HepG2 (cell line): ENCODE measurements around the gene CSNK1G1. TPM values are rescaled to one million over a fixed set of nuclear protein-coding genes. Genes with fewer than 3 reads are reported as not detected.

Experiments used
- EZH2 ChIP-seq: conservative IDR thresholded peaks from 2 replicates; pipeline ENCODE4 v1.6.1; 2012; ENCODE audit warnings: mild to moderate bottlenecking, low read depth, low read length, moderate library complexity
- NFYB ChIP-seq: sonication (generic); formaldehyde crosslinking; IDR thresholded peaks from 2 replicates; pipeline ENCODE4 v1.4.0; 2020; ENCODE audit warnings: missing genetic modification reagents
- NR2F6 ChIP-seq, 2 experiments: IDR thresholded peaks; 2 replicates each; pipeline ENCODE4 v1.6.1; 2016; ENCODE audit warnings: antibody characterized with exemption in 1 of 2, mild to moderate bottlenecking in 1 of 2
- PRDM10 ChIP-seq: sonication (generic); formaldehyde crosslinking; IDR thresholded peaks from 2 replicates; pipeline ENCODE4 v1.4.0; 2020; ENCODE audit warnings: low read depth, missing genetic modification reagents
- RNF219 ChIP-seq: sonication (generic); formaldehyde crosslinking; IDR thresholded peaks from 2 replicates; pipeline ENCODE4 v1.5.0; 2020; ENCODE audit warnings: mild to moderate bottlenecking, missing genetic modification reagents
- SMARCC2 ChIP-seq: fragments of 450-650 bp; IDR thresholded peaks from 2 replicates; pipeline ENCODE4 v1.6.1; 2017; ENCODE audit warnings: antibody characterized with exemption, mild to moderate bottlenecking
- TCF7L2 ChIP-seq: IDR thresholded peaks from 2 replicates; pipeline ENCODE4 v1.6.1; 2011; ENCODE audit warnings: mild to moderate bottlenecking, low read depth, low read length, moderate library complexity
- TRIM22 ChIP-seq: fragments of 450-650 bp; IDR thresholded peaks from 2 replicates; pipeline ENCODE4 v1.6.1; 2017
- ZBTB25 ChIP-seq: IDR thresholded peaks from 2 replicates; pipeline ENCODE4 v1.6.1; 2018; ENCODE audit warnings: missing genetic modification reagents
- ZBTB34 ChIP-seq: sonication (generic); formaldehyde crosslinking; IDR thresholded peaks from 2 replicates; pipeline ENCODE4 v1.8.0; 2022; ENCODE audit warnings: mild to moderate bottlenecking, missing genetic modification reagents
- ZC3H4 ChIP-seq: sonication (generic); formaldehyde crosslinking; IDR thresholded peaks from 2 replicates; pipeline ENCODE4 v1.4.0; 2020; ENCODE audit warnings: missing genetic modification reagents, borderline replicate concordance
- ZKSCAN8 ChIP-seq: IDR thresholded peaks from 2 replicates; pipeline ENCODE4 v1.6.1; 2016; ENCODE audit warnings: borderline replicate concordance, missing genetic modification reagents, missing compliant biosample characterization
- ZNF234 ChIP-seq: sonication (generic); formaldehyde crosslinking; conservative IDR thresholded peaks from 2 replicates; pipeline ENCODE4 v1.5.1; 2020; ENCODE audit warnings: mild to moderate bottlenecking, missing genetic modification reagents
- ZNF264 ChIP-seq: sonication (generic); formaldehyde crosslinking; IDR thresholded peaks from 2 replicates; pipeline ENCODE4 v1.4.0; 2020; ENCODE audit warnings: missing genetic modification reagents
- ZNF432 ChIP-seq: sonication (generic); formaldehyde crosslinking; IDR thresholded peaks from 2 replicates; pipeline ENCODE4 v1.5.0; 2020; ENCODE audit warnings: missing genetic modification reagents, mild to moderate bottlenecking, borderline replicate concordance
- ZNF549 ChIP-seq: sonication (generic); formaldehyde crosslinking; IDR thresholded peaks from 2 replicates; pipeline ENCODE4 v1.5.0; 2020; ENCODE audit warnings: missing genetic modification reagents
- ZNF713 ChIP-seq: sonication (generic); formaldehyde crosslinking; IDR thresholded peaks from 2 replicates; pipeline ENCODE4 v1.4.0; 2020; ENCODE audit warnings: mild to moderate bottlenecking, missing genetic modification reagents
- ZNF776 ChIP-seq: sonication (generic); formaldehyde crosslinking; IDR thresholded peaks from 2 replicates; pipeline ENCODE4 v1.4.0; 2020; ENCODE audit warnings: mild to moderate bottlenecking, missing genetic modification reagents
- ZNF777 ChIP-seq: sonication (generic); formaldehyde crosslinking; IDR thresholded peaks from 2 replicates; pipeline ENCODE4 v1.4.0; 2020; ENCODE audit warnings: missing genetic modification reagents
- ZNF816 ChIP-seq: sonication (generic); formaldehyde crosslinking; IDR thresholded peaks from 2 replicates; pipeline ENCODE4 v1.8.0; 2022; ENCODE audit warnings: missing genetic modification reagents, mild to moderate bottlenecking, borderline replicate concordance
- ZSCAN25 ChIP-seq: sonication (generic); formaldehyde crosslinking; IDR thresholded peaks from 2 replicates; pipeline ENCODE4 v1.8.0; 2022; ENCODE audit warnings: mild to moderate bottlenecking, missing genetic modification reagents
- polyA plus RNA-seq, 8 experiments: library from polyadenylated mRNA; depleted of rRNA in 3 of 8; stranded (reverse) in 7 of 8; unstranded in 1 of 8; fragments of >200 nt; fragmentation: Illumina TruSeq in 4 of 8; extraction: Trizol in 4 of 8; gene quantifications; 2 replicates each; pipeline versions ENCODE4 v1.2.1 to v1.2.3, GENCODE V29; 2011 to 2016; ENCODE audit warnings: low read depth in 4 of 8, missing spikeins in 1 of 8, mixed read lengths in 1 of 8; ENCODE audit not compliant: insufficient read depth in 1 of 8
- total RNA-seq, 5 experiments: library from RNA; depleted of rRNA; stranded (reverse); fragments of >200 nt; fragmentation: Illumina TruSeq; extraction: Trizol; gene quantifications; 2 replicates each; pipeline ENCODE4 v1.2.3, GENCODE V29; 2016; ENCODE audit warnings: low read depth in 1 of 5

CSNK1G1 gene
- total and polyA plus RNA-seq, 2 of the 13 experiments (the other 11 are each of a cell fraction or from before 2014, with no cell fraction given) = 8.5 to 12.6 TPM

GRCh38 chr15:64355944-64356709 lies at the start of gene CSNK1G1 (continued):
- TF ChIP-seq ZNF234 (CRISPR knock-in tag) = no peak
- 0 out of 2 replicates have a peak, but pooled peaks have one; percentile 27 for TF ChIP-seq ZNF777 (CRISPR knock-in tag)
- peak; percentile 84 for TF ChIP-seq NFYB
- no peak; the same call in 1 of the 2 replicates for TF ChIP-seq ZBTB25
- no peak for TF ChIP-seq TCF7L2
- no peak for TF ChIP-seq ZNF432
- TF ChIP-seq ZNF713 = no peak
- no peak for TF ChIP-seq TRIM22
- TF ChIP-seq ZNF776 (CRISPR knock-in tag) = no peak
- TF ChIP-seq ZBTB34 (CRISPR knock-in tag) = no peak
- no peak for TF ChIP-seq RNF219 (CRISPR knock-in tag)
- no peak for TF ChIP-seq ZNF549
- no peak for TF ChIP-seq ZC3H4 (CRISPR knock-in tag)
- peak; percentile 58; the same call in 1 of the 2 replicates for TF ChIP-seq PRDM10
- no peak for TF ChIP-seq ZNF816 (CRISPR knock-in tag)
- no peak for TF ChIP-seq ZNF264 (CRISPR knock-in tag)
- TF ChIP-seq SMARCC2 = no peak
- TF ChIP-seq EZH2 = no peak
- TF ChIP-seq ZSCAN25 = no peak
- TF ChIP-seq ZKSCAN8 (CRISPR knock-in tag) = no peak
- TF ChIP-seq NR2F6 (IDR thresholded peaks at IDR 0.05) = no peak
- no peak for TF ChIP-seq NR2F6 (CRISPR knock-in tag; IDR thresholded peaks at IDR 0.05)
